Measurements from ENCODE around the gene TDRD5. TPM values are rescaled to one million over a fixed set of nuclear protein-coding genes. Genes with fewer than 3 reads are reported as not detected.

TDRD5 gene, protein sequence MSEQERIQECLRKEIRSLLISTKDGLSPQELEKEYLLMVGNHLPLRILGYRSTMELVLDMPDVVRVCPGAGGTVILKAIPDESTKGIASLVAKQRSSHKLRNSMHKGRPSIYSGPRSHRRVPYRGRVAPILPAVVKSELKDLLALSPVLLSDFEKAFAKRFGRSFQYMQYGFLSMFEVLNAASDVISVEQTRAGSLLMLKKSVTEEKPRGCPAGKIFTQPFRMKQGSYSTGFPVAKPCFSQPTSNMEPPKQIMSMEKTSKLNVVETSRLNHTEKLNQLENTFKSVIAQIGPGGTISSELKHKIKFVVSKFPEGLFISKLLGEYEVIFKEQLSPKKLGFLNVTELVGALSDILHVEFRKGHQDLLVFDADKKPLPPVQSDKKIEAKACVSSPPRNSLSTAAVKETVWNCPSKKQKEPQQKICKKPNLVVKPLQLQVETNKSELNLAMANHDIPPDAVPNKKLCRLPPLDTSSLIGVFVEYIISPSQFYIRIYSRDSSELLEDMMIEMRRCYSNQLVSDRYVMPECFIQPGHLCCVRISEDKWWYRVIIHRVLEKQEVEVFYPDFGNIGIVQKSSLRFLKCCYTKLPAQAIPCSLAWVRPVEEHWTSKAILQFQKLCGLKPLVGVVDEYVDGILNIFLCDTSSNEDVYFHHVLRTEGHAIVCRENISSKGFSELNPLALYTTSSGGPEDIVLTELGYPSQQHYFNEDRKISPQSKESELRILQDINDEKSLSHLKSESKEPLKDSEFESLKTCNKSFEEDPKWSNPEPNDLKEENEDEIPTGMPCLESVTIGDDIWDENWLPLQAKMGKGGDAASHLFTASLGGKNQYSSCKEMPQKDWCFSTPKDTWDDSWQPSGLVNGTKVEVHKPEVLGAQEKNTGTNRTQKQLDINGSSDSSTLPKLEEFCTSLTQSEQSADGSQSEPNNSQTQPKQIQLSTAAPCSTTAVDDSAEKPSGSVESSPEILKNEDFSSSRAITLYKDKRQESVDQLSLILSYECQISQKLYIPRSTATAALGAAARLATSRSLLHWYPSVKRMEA
- total RNA-seq (under 1 TPM in 4 of 7 donors, not detected in 3; 0.05 to 0.46 (median 0.11) TPM), polyA plus RNA-seq (under 1 TPM; 0.27 TPM)
- long read RNA-seq, donor 1, result 0 reads
- long read RNA-seq, donor 2, partial matches to known transcripts, result 0 of 1 reads
- long read RNA-seq, donor 2, other reads (novel, unspliced or antisense), result 0 of 1 reads
- long read RNA-seq, donor 3, result 0 reads

DNA sequence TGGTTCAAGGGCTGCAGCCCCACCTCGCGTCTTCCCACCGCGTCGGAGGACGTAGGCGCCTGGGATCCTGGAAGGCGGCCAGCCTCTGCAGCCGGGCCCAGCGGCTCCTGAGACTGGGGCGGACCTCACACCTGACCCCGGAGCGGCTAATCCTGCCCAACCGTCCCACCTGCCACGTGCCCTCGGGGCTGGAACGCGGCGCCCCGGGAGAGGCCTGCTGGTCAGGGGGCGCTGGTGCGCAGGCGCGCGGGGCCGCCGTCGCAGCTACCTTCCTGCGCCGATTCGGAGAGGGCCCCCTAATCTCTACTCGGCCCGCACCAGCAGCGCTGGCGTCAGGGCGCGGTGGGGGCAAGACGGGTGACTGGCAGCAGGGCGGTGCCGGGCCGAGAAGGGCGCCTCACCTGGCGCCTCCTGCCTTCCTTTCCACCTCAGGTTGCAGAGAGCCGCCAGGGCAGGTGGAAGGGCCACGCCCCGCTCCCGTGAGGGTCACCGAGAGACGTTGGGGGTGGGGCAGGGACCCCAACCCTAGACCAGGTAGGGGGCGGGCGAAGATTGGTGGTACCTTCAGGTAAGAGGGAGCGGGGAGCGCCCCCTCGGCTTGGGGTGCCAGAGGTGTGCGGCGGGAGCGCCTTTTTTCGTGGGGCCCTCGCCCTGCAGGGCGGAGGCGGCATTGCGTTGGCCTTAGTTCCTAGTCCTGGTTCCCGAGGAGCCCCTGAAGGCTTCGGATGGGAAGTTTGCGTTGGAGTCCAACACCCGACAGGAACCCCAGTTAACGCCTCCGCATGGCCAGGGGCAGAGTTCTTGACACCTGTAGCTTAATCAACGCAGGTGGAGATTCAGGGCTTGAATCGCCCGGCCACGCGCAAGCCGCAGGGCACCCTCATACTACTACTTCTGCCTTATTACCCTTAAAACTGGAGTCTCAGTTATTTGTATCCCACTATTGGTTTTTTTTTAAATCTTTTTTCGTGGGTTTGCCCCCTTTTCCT is at the start of gene TDRD5:
Gene TDRD5, plus strand, starts transcription at position 241 of the 989 bp plus-strand sequence. CDS start 784 bp downstream, outside the sequence.
- H3K4me3 ChIP-seq, result no peak within 1 kb of the TSS
- no peaks in the 10 kb centered on the region for H3K36me3 ChIP-seq
- no peaks in the 10 kb centered on the region for H3K27me3 ChIP-seq
- H3K9me3 ChIP-seq, result peaks cover 0 to 8% of the 10 kb centered on the region in 2 donors
- intact Hi-C loops (cut with DNase I), result no loop called here
- H3K27ac ChIP-seq, result no peak within 1 kb of the TSS
- TF ChIP-seq POLR2A (IDR thresholded peaks at IDR 0.05), result no peak
- no peak for TF ChIP-seq EP300 (IDR thresholded peaks at IDR 0.05)
- TF ChIP-seq CTCF (IDR thresholded peaks at IDR 0.05), result no peak
- 13 to 19% (median 17%) methylated on average over 55 to 75 of the region's 75 CpGs for WGBS, 3 donors
- DNase-seq, result no peak
- H3K4me1 ChIP-seq (ENCODE audit: insufficient read depth), result no peaks in the 10 kb centered on the region

DNA sequence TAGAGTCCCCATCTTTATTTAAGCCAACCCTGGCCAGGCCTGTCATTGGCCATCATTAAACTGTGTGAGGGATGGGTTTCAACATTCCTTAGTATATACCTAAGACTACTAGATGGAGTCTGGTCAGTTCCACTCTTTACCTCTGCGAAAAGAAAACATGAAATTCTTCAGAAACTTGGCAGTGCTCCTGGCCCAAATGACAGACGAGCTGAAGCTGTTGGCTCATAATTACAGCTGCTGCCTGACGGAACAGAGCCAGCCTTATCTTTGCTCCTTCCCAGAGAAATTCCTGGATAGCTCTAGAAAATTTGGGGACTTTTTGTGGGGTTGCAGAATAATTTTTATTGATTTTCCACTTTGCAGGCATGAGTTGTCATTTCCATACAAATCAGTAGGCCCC is 46.3 kb upstream of the TDRD5 start:
- Histone ChIP-seq H3K27me3 (no peaks in the 10 kb centered on the region), H3K4me1 (ENCODE audit: insufficient read depth) (no peaks in the 10 kb centered on the region), H3K36me3 (no peaks in the 10 kb centered on the region), H3K4me3 (no peak overlapping the region), H3K9me3 (no peaks in the 10 kb centered on the region), H3K27ac (no peak overlapping the region)
- intact Hi-C loops (cut with DNase I), result no loop called here
- TF ChIP-seq EP300 (IDR thresholded peaks at IDR 0.05), result no peak
- no peak for TF ChIP-seq POLR2A (IDR thresholded peaks at IDR 0.05)
- TF ChIP-seq CTCF (IDR thresholded peaks at IDR 0.05), result no peak
- DNase-seq, result no peak
- 5 to 11% (median 6%) methylated on average over 3 of the region's 3 CpGs for WGBS, 3 donors

DNA sequence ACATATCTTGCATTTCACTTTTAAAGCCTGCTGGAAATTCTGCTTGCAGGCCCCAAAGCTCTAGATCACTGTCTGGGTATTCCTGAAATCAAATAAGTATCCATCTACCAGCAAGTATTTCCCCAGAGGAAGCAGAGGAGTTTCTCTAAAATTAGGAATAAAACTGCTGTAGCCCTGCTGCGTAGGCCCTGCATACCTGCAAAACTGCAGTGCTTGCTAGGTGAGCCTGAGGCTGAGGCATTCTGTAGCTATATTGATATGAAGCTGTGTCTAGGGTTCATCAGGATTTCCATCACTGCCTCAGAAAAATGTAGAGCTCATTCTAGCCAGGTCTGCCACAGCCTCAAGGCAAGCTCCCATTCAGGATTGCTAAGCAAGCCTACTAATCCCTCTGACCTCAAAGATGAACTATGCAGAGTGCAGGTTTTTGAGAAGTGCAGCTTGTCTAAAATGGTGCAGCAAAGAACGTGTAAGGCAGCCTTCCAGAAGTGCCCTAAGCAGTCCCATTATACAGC is 44.6 kb upstream of the TDRD5 start:
- TF ChIP-seq CTCF (IDR thresholded peaks at IDR 0.05), result no peak
- TF ChIP-seq POLR2A (IDR thresholded peaks at IDR 0.05), result no peak
- TF ChIP-seq EP300 (IDR thresholded peaks at IDR 0.05), result no peak
- no peak for DNase-seq
- no peak overlapping the region for H3K4me3 ChIP-seq
- H3K4me1 ChIP-seq (ENCODE audit: insufficient read depth), result no peaks in the 10 kb centered on the region
- H3K9me3 ChIP-seq, result no peaks in the 10 kb centered on the region
- H3K36me3 ChIP-seq, result no peaks in the 10 kb centered on the region
- 66 to 85% (median 71%) methylated on average over 2 of the region's 2 CpGs for WGBS, 3 donors
- no peak overlapping the region for H3K27ac ChIP-seq
- intact Hi-C loops (cut with DNase I), result no loop called here
- H3K27me3 ChIP-seq, result no peaks in the 10 kb centered on the region
